ENCODE results near the gene HAVCR2.

GRCh38 chr5:157113002-157113401 is 4.2 kb upstream of the HAVCR2 start:
- TF ChIP-seq ZBED1 (IDR thresholded peaks at IDR 0.05; ENCODE audit: borderline replicate concordance) (no peak), CTCF (IDR thresholded peaks at IDR 0.05 in 2 of 3, conservative IDR thresholded peaks at IDR 0.05 in 1 of 3; ENCODE audit: control insufficient read depth in 2 of 3, extremely low read depth in 1 of 3, insufficient read depth in 1 of 3, low read depth in 3 of 3, low read length in 3 of 3) (no peak), REST (IDR thresholded peaks at IDR 0.05; ENCODE audit: low read depth, low read length) (no peak), SMAD5 (IDR thresholded peaks at IDR 0.05; ENCODE audit: low read depth) (no peak), EZH2 (IDR thresholded peaks at IDR 0.05; ENCODE audit: borderline replicate concordance, control insufficient read depth, low read depth, low read length) (no peak), SREBF1 (IDR thresholded peaks at IDR 0.05; ENCODE audit: low read length) (no peak), CHD2 (IDR thresholded peaks at IDR 0.05; ENCODE audit: borderline replicate concordance, low read depth, low read length) (no peak), NFYB (IDR thresholded peaks at IDR 0.05; ENCODE audit: insufficient read depth, low read depth, low read length) (no peak), ETV6 (conservative IDR thresholded peaks at IDR 0.05 in 1 of 2, IDR thresholded peaks at IDR 0.05 in 1 of 2; ENCODE audit: borderline replicate concordance in 1 of 2, low read depth in 1 of 2) (no peak), USF1 (IDR thresholded peaks at IDR 0.05; ENCODE audit: borderline replicate concordance, extremely low read length, insufficient read depth, low read depth, low read length) (no peak)
- TF ChIP-seq, protein P1, sequence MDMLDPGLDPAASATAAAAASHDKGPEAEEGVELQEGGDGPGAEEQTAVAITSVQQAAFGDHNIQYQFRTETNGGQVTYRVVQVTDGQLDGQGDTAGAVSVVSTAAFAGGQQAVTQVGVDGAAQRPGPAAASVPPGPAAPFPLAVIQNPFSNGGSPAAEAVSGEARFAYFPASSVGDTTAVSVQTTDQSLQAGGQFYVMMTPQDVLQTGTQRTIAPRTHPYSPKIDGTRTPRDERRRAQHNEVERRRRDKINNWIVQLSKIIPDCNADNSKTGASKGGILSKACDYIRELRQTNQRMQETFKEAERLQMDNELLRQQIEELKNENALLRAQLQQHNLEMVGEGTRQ (IDR thresholded peaks at IDR 0.05; ENCODE audit: borderline replicate concordance, low read depth, low read length), result no peak

Data from GM12878 (cell line).